K562 (cell line): ENCODE measurements around the gene RAE1. TPM values are rescaled to one million over a fixed set of nuclear protein-coding genes. Genes with fewer than 3 reads are reported as not detected.
A peak's percentile ranks its signal among the peaks of the same experiment; 100 is the strongest.

Source experiments
- ATAC-seq: fragments of 200-7000 bp; cut with Tn5 transposase; 3 replicates; pipeline ENCODE4 v1.9.1; 2020; ENCODE audit warnings: moderate library complexity
- BruUV-seq: library from RNA; stranded (reverse); fragments of 400-500 nt; replicated peaks from 2 replicates; lab custom pipeline; 2021; lab: Mats Ljungman, UMichigan
- CTCF ChIA-PET: fragments of 300-600 bp; formaldehyde crosslinking; extraction: SDS; loops from one replicate; lab custom pipeline; 2021; ENCODE audit warnings: low intra/inter-chr PET ratio; lab: Yijun Ruan, JAX
- POLR2A ChIA-PET: fragments of 300-600, 350-650 bp; sonication (Branson Sonifier 250); formaldehyde crosslinking; extraction: SDS; loops from one replicate; lab custom pipeline; 2021; ENCODE audit warnings: antibody characterized with exemption, inconsistent platforms; lab: Yijun Ruan, JAX
- DNase-seq, 4 experiments: peaks; one replicate each; pipeline versions ENCODE4 v3.0.0 to v3.0.0-alpha.2; 2011 to 2018; ENCODE audit warnings: low spot score in 3 of 4, mixed read lengths in 3 of 4; ENCODE audit errors: extremely low read depth in 1 of 4
- FAIRE-seq: peaks from 2 replicates; lab custom pipeline; 2011; peaks lifted over from hg19 to GRCh38; lab: Jason Lieb, UNC
- H2AFZ ChIP-seq: 2 replicates; pipeline ENCODE4 v1.6.0; 2011; ENCODE audit warnings: low read depth, low read length, control low read depth, inconsistent platforms
- H3K27ac ChIP-seq: fragments of 200-600 bp; 3 replicates; pipeline ENCODE4 v1.8.0; 2011; ENCODE audit warnings: low read depth, mild to moderate bottlenecking, control low read depth, inconsistent platforms, low read length, moderate library complexity, mixed read lengths; ENCODE audit errors: extremely low read depth
- H3K27me3 ChIP-seq, 2 experiments: fragments of 300-600 bp in 1 of 2; 2 replicates in 1 of 2; 3 replicates in 1 of 2; pipeline versions ENCODE4 v1.6.0 to v1.8.0; 2011; ENCODE audit warnings: inconsistent platforms in 2 of 2, low read length in 2 of 2, mild to moderate bottlenecking in 1 of 2, mixed read lengths in 1 of 2, moderate library complexity in 1 of 2; ENCODE audit not compliant: control insufficient read depth in 2 of 2, insufficient read depth in 2 of 2
- H3K36me3 ChIP-seq: fragments of 300-600 bp; 3 replicates; pipeline ENCODE4 v1.8.0; 2011; ENCODE audit warnings: mild to moderate bottlenecking, low read length, inconsistent platforms; ENCODE audit not compliant: control insufficient read depth, insufficient read depth
- H3K4me1 ChIP-seq, 2 experiments: fragments of 200-600 bp in 1 of 2; replicated peaks in 1 of 2; 2 replicates in 1 of 2; 3 replicates in 1 of 2; pipeline versions ENCODE4 v1.5.1 to v1.8.0; 2011; ENCODE audit warnings: inconsistent platforms in 2 of 2, low read length in 2 of 2, mild to moderate bottlenecking in 1 of 2, mixed read lengths in 1 of 2, moderate library complexity in 1 of 2; ENCODE audit not compliant: control insufficient read depth in 2 of 2, insufficient read depth in 2 of 2
- H3K4me2 ChIP-seq: 2 replicates; pipeline ENCODE4 v1.6.1; 2011; ENCODE audit warnings: low read length, control low read depth, inconsistent platforms, mixed read lengths; ENCODE audit not compliant: insufficient read depth
- H3K4me3 ChIP-seq: fragments of 200-600 bp; sonication (generic), shearing (Covaris generic); 2 replicates; pipeline ENCODE4 v1.5.1; 2016; ENCODE audit warnings: control low read depth, inconsistent platforms
- H3K79me2 ChIP-seq: fragments of 200-600 bp; 3 replicates; pipeline ENCODE4 v1.8.0; 2011; ENCODE audit warnings: low read length, inconsistent platforms; ENCODE audit not compliant: control insufficient read depth, insufficient read depth
- H3K9ac ChIP-seq, 2 experiments: 2 replicates each; pipeline versions ENCODE4 v1.6.0 to v1.6.1; 2011; ENCODE audit warnings: low read depth in 2 of 2, low read length in 2 of 2, control low read depth in 1 of 2, inconsistent platforms in 1 of 2, mild to moderate bottlenecking in 1 of 2, mixed read lengths in 1 of 2; ENCODE audit not compliant: insufficient read depth in 1 of 2
- H3K9me1 ChIP-seq: one replicate; pipeline ENCODE4 v1.6.0; 2011; ENCODE audit warnings: inconsistent platforms, mild to moderate bottlenecking, low read length, moderate library complexity; ENCODE audit not compliant: control insufficient read depth, insufficient read depth
- H3K9me3 ChIP-seq: replicated peaks from 2 replicates; pipeline ENCODE4 v1.5.1; 2011; ENCODE audit warnings: low read depth, low read length, inconsistent platforms; ENCODE audit not compliant: control insufficient read depth, insufficient read depth
- H4K20me1 ChIP-seq: replicated peaks from 2 replicates; pipeline ENCODE4 v1.6.1; 2011; ENCODE audit warnings: low read length, inconsistent platforms, mixed read lengths; ENCODE audit not compliant: control insufficient read depth, insufficient read depth
- ATF2 ChIP-seq: sonication (generic); formaldehyde crosslinking; IDR thresholded peaks from 2 replicates; pipeline ENCODE4 v1.8.1; 2022; ENCODE audit warnings: missing genetic modification reagents
- BCOR ChIP-seq: fragments of 450-650 bp; IDR thresholded peaks from 2 replicates; pipeline ENCODE4 v1.6.1; 2016
- FOXK1 ChIP-seq: sonication (generic); formaldehyde crosslinking; IDR thresholded peaks from 2 replicates; pipeline ENCODE4 v1.8.0; 2022; ENCODE audit warnings: missing genetic modification reagents, mild to moderate bottlenecking, borderline replicate concordance
- HMG20A ChIP-seq: fragments of 450-650 bp; formaldehyde crosslinking; conservative IDR thresholded peaks from 2 replicates; pipeline ENCODE4 v1.4.0; 2020; ENCODE audit warnings: mild to moderate bottlenecking, mixed read lengths
- IRF2 ChIP-seq: sonication (generic); formaldehyde crosslinking; IDR thresholded peaks from 2 replicates; pipeline ENCODE4 v1.8.1; 2022; ENCODE audit warnings: mild to moderate bottlenecking, missing genetic modification reagents
- MEIS2 ChIP-seq: fragments of 450-650 bp; IDR thresholded peaks from 2 replicates; pipeline ENCODE4 v1.6.1; 2014; ENCODE audit warnings: mild to moderate bottlenecking; ENCODE audit not compliant: partially characterized antibody
- NR1H2 ChIP-seq: sonication (generic); formaldehyde crosslinking; IDR thresholded peaks from 2 replicates; pipeline ENCODE4 v1.4.0; 2020; ENCODE audit warnings: mild to moderate bottlenecking, missing genetic modification reagents
- PHTF2 ChIP-seq: fragments of 250-450 bp; sonication (Bioruptor Pico); IDR thresholded peaks from 2 replicates; pipeline ENCODE4 v1.5.0; 2021; ENCODE audit warnings: mild to moderate bottlenecking
- SIX5 ChIP-seq, 2 experiments: IDR thresholded peaks; 2 replicates each; pipeline ENCODE4 v1.6.1; 2011; ENCODE audit warnings: low read length in 2 of 2, borderline replicate concordance in 1 of 2, low read depth in 1 of 2, mild to moderate bottlenecking in 1 of 2, moderate library complexity in 1 of 2; ENCODE audit not compliant: insufficient read depth in 1 of 2
- ZNF24 ChIP-seq: fragments of 450-650 bp; IDR thresholded peaks from 2 replicates; pipeline ENCODE4 v1.6.1; 2016
- WGBS: fragments of 100-300 bp; shearing (Covaris generic); methylation state at CpG from one replicate; pipeline ENCODE4 v1.1.6; 2016; ENCODE audit warnings: low coverage, mixed read lengths; ENCODE audit not compliant: insufficient coverage; ENCODE audit errors: missing lambda C conversion rate; 5-methylcytosine and 5-hydroxymethylcytosine counted together
- in situ Hi-C: fragments of 300-500 bp; cut with MboI; formaldehyde crosslinking; loops from 4 replicates; pipeline ENCODE4 v1.15.0; 2018; ENCODE audit warnings: inconsistent platforms, mixed read lengths
- intact Hi-C: fragments of 100-400 bp; cut with micrococcal nuclease; formaldehyde crosslinking; loops from 2 replicates; pipeline ENCODE4 v1.14.2; 2022
- polyA plus RNA-seq, 8 experiments: library from polyadenylated mRNA; depleted of rRNA in 4 of 8; stranded (reverse) in 5 of 8; unstranded in 3 of 8; fragments of >200 nt; fragmentation: Nextera tagmentation in 2 of 8; fragmentation: Illumina TruSeq in 1 of 8; extraction: Ambion mirVana in 2 of 8; extraction: Trizol in 1 of 8; gene quantifications; 2 replicates each; pipeline versions ENCODE4 v1.2.1 to v1.2.3, GENCODE V29; 2011 to 2014; ENCODE audit warnings: inconsistent platforms in 1 of 8, missing spikeins in 1 of 8
- total RNA-seq, 7 experiments: library from RNA; depleted of rRNA in 6 of 7; stranded (reverse); fragments of >200 nt in 6 of 7; fragmentation: Illumina TruSeq in 2 of 7; extraction: Trizol in 2 of 7; gene quantifications; 2 replicates each; pipeline versions ENCODE4 v1.2.1 to v1.2.3, GENCODE V29; 2011 to 2021; ENCODE audit warnings: low replicate concordance in 1 of 7
- TF ChIP-seq, protein P1 (sequence below), 2 experiments: fragments of 450-650 bp; conservative IDR thresholded peaks; 2 replicates each; pipeline ENCODE4 v1.6.1; 2017; ENCODE audit warnings: mild to moderate bottlenecking in 2 of 2, moderate library complexity in 2 of 2

Gene RAE1
- total and polyA plus RNA-seq, 9 of the 15 experiments (the other 6 are each of a cell fraction or from before 2014, with no cell fraction given): 33.7 to 248 (median 77.7) TPM

- peaks cover 28 to 46% of the 10 kb centered on the region in 2 experiments for H3K4me1 ChIP-seq
- in situ Hi-C loops (loop anchor here (5.0 to 25.0 kb wide), 3 partner anchors 104 to 824 kb away; no protein-coding TSS in a partner anchor), intact Hi-C loops (no loop called here)
- POLR2A ChIA-PET: interaction anchor here (0.7 to 1.6 kb wide), 3 partner anchors 18 to 94 kb away, joined by 3 to 4 read pairs (median 3); no protein-coding TSS in a partner anchor
- FAIRE-seq: no peak
- H3K9ac ChIP-seq: peak overlapping the region in 1 of 2 experiments; percentile 64; a peak in 1 of 4 replicates
- peaks cover 16% of the 10 kb centered on the region for H3K79me2 ChIP-seq
- TF ChIP-seq, protein P1, sequence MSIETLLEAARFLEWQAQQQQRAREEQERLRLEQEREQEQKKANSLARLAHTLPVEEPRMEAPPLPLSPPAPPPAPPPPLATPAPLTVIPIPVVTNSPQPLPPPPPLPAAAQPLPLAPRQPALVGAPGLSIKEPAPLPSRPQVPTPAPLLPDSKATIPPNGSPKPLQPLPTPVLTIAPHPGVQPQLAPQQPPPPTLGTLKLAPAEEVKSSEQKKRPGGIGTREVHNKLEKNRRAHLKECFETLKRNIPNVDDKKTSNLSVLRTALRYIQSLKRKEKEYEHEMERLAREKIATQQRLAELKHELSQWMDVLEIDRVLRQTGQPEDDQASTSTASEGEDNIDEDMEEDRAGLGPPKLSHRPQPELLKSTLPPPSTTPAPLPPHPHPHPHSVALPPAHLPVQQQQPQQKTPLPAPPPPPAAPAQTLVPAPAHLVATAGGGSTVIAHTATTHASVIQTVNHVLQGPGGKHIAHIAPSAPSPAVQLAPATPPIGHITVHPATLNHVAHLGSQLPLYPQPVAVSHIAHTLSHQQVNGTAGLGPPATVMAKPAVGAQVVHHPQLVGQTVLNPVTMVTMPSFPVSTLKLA (conservative IDR thresholded peaks at IDR 0.05): no peak
- TF ChIP-seq PHTF2 (no peak), HMG20A (CRISPR knock-in tag) (no peak), ATF2 (no peak), BCOR (no peak), SIX5 (IDR thresholded peaks at IDR 0.05; ENCODE audit: borderline replicate concordance in 1 of 2, insufficient read depth in 1 of 2, low read depth in 1 of 2, low read length in 2 of 2) (no peak), IRF2 (CRISPR knock-in tag) (no peak), MEIS2 (no peak), NR1H2 (CRISPR knock-in tag) (no peak), FOXK1 (CRISPR knock-in tag) (no peak), ZNF24 (no peak)
- TF ChIP-seq, all 486 proteins: peak for 0
- H3K27me3 ChIP-seq: no peaks in the 10 kb centered on the region
- H3K27ac ChIP-seq: no peak overlapping the region
- no peak for DNase-seq
- CTCF ChIA-PET: interaction anchor here (1.2 to 2.3 kb wide), 2 partner anchors 107 to 126 kb away, joined by 3 to 9 read pairs; no protein-coding TSS in a partner anchor
- WGBS: 94% methylated on average over 7 of the region's 7 CpGs
- no TSS peak for BruUV-seq
- H3K9me1 ChIP-seq: peaks cover 4% of the 10 kb centered on the region
- no peaks in the 10 kb centered on the region for H3K9me3 ChIP-seq
- ATAC-seq: no peak
- H3K4me2 ChIP-seq: no peak overlapping the region
- no peak overlapping the region for H3K4me3 ChIP-seq
- no peak overlapping the region for H2AFZ ChIP-seq
- peaks cover 9% of the 10 kb centered on the region; the same call in 2 of the 3 replicates for H3K36me3 ChIP-seq
- H4K20me1 ChIP-seq: peaks cover 10% of the 10 kb centered on the region
These were observed 36.9 kb downstream of the RAE1 start for GRCh38 chr20:57387945-57388371.
